A549 (cell line): ENCODE measurements around the gene GSG1L.

ENCODE experiments used
- ATOH8 ChIP-seq: fragments of 250-450 bp; sonication (Bioruptor Pico); IDR thresholded peaks from 2 replicates; pipeline ENCODE4 v1.5.0; 2020; ENCODE audit warnings: low read depth, mild to moderate bottlenecking, moderate library complexity
- BHLHE40 ChIP-seq: IDR thresholded peaks from 2 replicates; pipeline ENCODE4 v1.6.1; 2012; ENCODE audit warnings: low read depth, low read length, inconsistent platforms
- CHD2 ChIP-seq: fragments of 150-350 bp; IDR thresholded peaks from 2 replicates; pipeline ENCODE4 v1.6.1; 2014; ENCODE audit warnings: low read length; ENCODE audit not compliant: partially characterized antibody
- CHD4 ChIP-seq: fragments of 200-600 bp; sonication (generic); IDR thresholded peaks from 2 replicates; pipeline ENCODE4 v1.6.1; 2016; ENCODE audit warnings: antibody characterized with exemption, mild to moderate bottlenecking, borderline replicate concordance
- CTCF ChIP-seq: fragments of >200 bp; sonication (Bioruptor Twin); formaldehyde crosslinking; IDR thresholded peaks from 3 replicates; pipeline ENCODE4 v1.5.1; 2016
- EP300 ChIP-seq, 2 experiments: fragments of >200 bp; sonication (Bioruptor Twin); formaldehyde crosslinking; IDR thresholded peaks; 2 replicates in 1 of 2; 3 replicates in 1 of 2; pipeline ENCODE4 v1.6.1; 2016 to 2017
- PBX3 ChIP-seq: IDR thresholded peaks from 2 replicates; pipeline ENCODE4 v1.6.1; 2012
- POLR2A ChIP-seq: IDR thresholded peaks from 2 replicates; pipeline ENCODE4 v1.6.1; 2012; ENCODE audit warnings: mild to moderate bottlenecking, low read length
- SMC3 ChIP-seq: fragments of >200 bp; sonication (Bioruptor Twin); formaldehyde crosslinking; IDR thresholded peaks from 3 replicates; pipeline ENCODE4 v1.6.1; 2018; ENCODE audit warnings: inconsistent platforms

- TF ChIP-seq PBX3 (no peak), SMC3 (no peak), BHLHE40 (no peak), CHD2 (no peak), EP300 (IDR thresholded peaks at IDR 0.05) (no peak), CHD4 (no peak), POLR2A (no peak), CTCF (no peak), ATOH8 (CRISPR knock-in tag) (no peak)
Observed at GRCh38 chr16:27983244-27983643, 80.3 kb downstream of the GSG1L start.
